Measurements from ENCODE around the gene DMD.
"Not testable (repeated sequence)": the region's sequence is repeated elsewhere in the genome, so short reads cannot be mapped to it uniquely, and the experiment has no call there.

The DMD gene

DNA sequence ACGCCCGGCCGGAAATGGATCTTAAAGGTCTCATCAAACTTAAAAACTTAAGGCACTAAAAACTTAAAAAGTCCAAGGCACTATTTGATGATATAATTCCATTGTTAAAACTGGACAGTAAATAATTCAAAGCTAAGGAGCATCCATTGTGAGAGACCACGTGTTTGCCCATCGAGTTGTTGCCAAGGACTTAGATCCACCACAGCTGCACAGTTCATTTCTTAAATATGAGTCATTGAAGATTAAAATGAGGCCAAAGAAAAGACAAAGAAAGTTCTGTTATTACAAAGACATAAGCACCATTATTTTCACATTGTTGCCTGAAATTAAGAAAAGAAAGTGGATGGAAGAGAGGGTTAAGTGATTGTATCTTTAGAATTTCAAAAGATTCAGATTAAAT lies 1728.0 kb downstream of the DMD start:
- Histone ChIP-seq H3K79me2 (ENCODE audit: low read length) (no peaks in the 10 kb centered on the region), H3K36me3 (replicated peaks; ENCODE audit: insufficient read depth, low read length) (no peaks in the 10 kb centered on the region), H3K4me1 (ENCODE audit: low read length) (no peaks in the 10 kb centered on the region), H2AFZ (ENCODE audit: low read length) (no peak overlapping the region), H3K9me2 (replicated peaks; ENCODE audit: insufficient read depth, low read length) (no peaks in the 10 kb centered on the region), H4K20me1 (ENCODE audit: insufficient read depth, low read length) (no peaks in the 10 kb centered on the region), H3K4me3 (ENCODE audit: low read length) (no peak overlapping the region), H3K9ac (ENCODE audit: low read length) (no peak overlapping the region), H3K9me3 (replicated peaks; ENCODE audit: insufficient read depth, low read length) (no peaks in the 10 kb centered on the region), H3K27me3 (replicated peaks; ENCODE audit: insufficient read depth, low read length) (no peaks in the 10 kb centered on the region), H3K27ac (ENCODE audit: low read length) (no peak overlapping the region), H3K4me2 (ENCODE audit: low read depth, low read length) (no peak overlapping the region), H3F3A (ENCODE audit: insufficient read depth, low read length) (no peaks in the 10 kb centered on the region)
- no peak for DNase-seq
- TF ChIP-seq EZH2 (optimal IDR thresholded peaks at IDR 0.05; ENCODE audit: low read depth, low read length): no peak
- TF ChIP-seq, protein P1, sequence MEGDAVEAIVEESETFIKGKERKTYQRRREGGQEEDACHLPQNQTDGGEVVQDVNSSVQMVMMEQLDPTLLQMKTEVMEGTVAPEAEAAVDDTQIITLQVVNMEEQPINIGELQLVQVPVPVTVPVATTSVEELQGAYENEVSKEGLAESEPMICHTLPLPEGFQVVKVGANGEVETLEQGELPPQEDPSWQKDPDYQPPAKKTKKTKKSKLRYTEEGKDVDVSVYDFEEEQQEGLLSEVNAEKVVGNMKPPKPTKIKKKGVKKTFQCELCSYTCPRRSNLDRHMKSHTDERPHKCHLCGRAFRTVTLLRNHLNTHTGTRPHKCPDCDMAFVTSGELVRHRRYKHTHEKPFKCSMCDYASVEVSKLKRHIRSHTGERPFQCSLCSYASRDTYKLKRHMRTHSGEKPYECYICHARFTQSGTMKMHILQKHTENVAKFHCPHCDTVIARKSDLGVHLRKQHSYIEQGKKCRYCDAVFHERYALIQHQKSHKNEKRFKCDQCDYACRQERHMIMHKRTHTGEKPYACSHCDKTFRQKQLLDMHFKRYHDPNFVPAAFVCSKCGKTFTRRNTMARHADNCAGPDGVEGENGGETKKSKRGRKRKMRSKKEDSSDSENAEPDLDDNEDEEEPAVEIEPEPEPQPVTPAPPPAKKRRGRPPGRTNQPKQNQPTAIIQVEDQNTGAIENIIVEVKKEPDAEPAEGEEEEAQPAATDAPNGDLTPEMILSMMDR (IDR thresholded peaks at IDR 0.05; ENCODE audit: low read length): no peak
- no peak for TF ChIP-seq EZH2phosphoT487 (IDR thresholded peaks at IDR 0.05; ENCODE audit: low read length)

DNA sequence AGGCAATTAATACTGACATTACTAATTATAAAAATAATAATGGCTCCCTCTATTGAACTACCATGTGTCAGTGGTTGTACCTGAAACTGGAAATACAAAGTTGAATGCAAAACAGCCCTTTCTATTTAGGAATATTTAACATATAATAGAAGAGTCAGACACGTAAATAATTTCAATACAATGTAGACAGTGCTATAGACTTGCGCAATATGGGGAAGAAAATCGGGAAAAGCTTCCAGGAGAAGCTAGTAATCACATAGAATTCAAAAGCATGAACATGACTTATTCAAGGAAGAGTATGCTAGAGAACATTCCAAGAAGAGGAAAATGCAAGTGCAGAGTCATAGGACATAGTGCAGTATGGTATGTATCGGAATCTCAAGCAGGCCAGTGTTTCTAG lies 1730.7 kb downstream of the DMD start:
- Histone ChIP-seq H4K20me1 (ENCODE audit: insufficient read depth, low read length) (no peaks in the 10 kb centered on the region), H3F3A (ENCODE audit: insufficient read depth, low read length) (no peaks in the 10 kb centered on the region), H3K4me1 (ENCODE audit: low read length) (no peaks in the 10 kb centered on the region), H3K27me3 (replicated peaks; ENCODE audit: insufficient read depth, low read length) (no peaks in the 10 kb centered on the region), H2AFZ (ENCODE audit: low read length) (no peak overlapping the region), H3K9me2 (replicated peaks; ENCODE audit: insufficient read depth, low read length) (no peaks in the 10 kb centered on the region), H3K4me2 (ENCODE audit: low read depth, low read length) (no peak overlapping the region), H3K9ac (ENCODE audit: low read length) (no peak overlapping the region), H3K27ac (ENCODE audit: low read length) (no peak overlapping the region), H3K36me3 (replicated peaks; ENCODE audit: insufficient read depth, low read length) (no peaks in the 10 kb centered on the region), H3K9me3 (replicated peaks; ENCODE audit: insufficient read depth, low read length) (no peaks in the 10 kb centered on the region), H3K4me3 (ENCODE audit: low read length) (no peak overlapping the region), H3K79me2 (ENCODE audit: low read length) (no peaks in the 10 kb centered on the region)
- TF ChIP-seq EZH2 (optimal IDR thresholded peaks at IDR 0.05; ENCODE audit: low read depth, low read length) (no peak), EZH2phosphoT487 (IDR thresholded peaks at IDR 0.05; ENCODE audit: low read length) (no peak)
- TF ChIP-seq, protein P1 (IDR thresholded peaks at IDR 0.05; ENCODE audit: low read length): no peak
- DNase-seq: no peak

DNA sequence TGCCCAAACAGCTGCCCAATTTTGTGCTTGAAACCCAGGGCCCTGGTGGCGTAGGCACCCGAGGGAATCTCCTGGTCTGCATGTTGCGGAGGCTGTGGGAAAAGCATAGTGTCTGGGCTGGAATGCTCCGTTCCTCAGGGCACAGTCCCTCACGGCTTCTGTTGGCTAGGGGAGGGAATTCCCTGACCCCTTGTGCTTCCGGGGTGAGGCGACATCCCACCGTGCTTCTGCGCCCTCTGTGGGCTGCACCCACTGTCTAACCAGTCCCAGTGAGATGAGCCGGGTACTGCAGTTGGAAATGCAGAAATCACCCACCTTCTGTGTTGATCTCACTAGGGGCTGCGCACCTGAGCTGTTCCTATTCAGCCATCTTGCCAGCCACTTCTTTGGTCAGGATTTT lies 1740.1 kb downstream of the DMD start:
- DNase-seq: no peak
- no peak overlapping the region for H3K4me3 ChIP-seq (ENCODE audit: low read length)
- no peak overlapping the region for H3K4me2 ChIP-seq (ENCODE audit: low read depth, low read length)
- H3F3A ChIP-seq (ENCODE audit: insufficient read depth, low read length): no peaks in the 10 kb centered on the region
- H3K4me1 ChIP-seq (ENCODE audit: low read length): no peaks in the 10 kb centered on the region
- no peak overlapping the region for H3K9ac ChIP-seq (ENCODE audit: low read length)
- H3K27me3 ChIP-seq (replicated peaks; ENCODE audit: insufficient read depth, low read length): no peaks in the 10 kb centered on the region
- TF ChIP-seq, protein P1 (IDR thresholded peaks at IDR 0.05; ENCODE audit: low read length): no peak
- TF ChIP-seq EZH2 (optimal IDR thresholded peaks at IDR 0.05; ENCODE audit: low read depth, low read length) (no peak), EZH2phosphoT487 (IDR thresholded peaks at IDR 0.05; ENCODE audit: low read length) (no peak)
- no peaks in the 10 kb centered on the region for H3K9me3 ChIP-seq (replicated peaks; ENCODE audit: insufficient read depth, low read length)
- no peaks in the 10 kb centered on the region for H3K9me2 ChIP-seq (replicated peaks; ENCODE audit: insufficient read depth, low read length)
- no peak overlapping the region for H2AFZ ChIP-seq (ENCODE audit: low read length)
- H3K27ac ChIP-seq (ENCODE audit: low read length): no peak overlapping the region
- no peaks in the 10 kb centered on the region for H3K36me3 ChIP-seq (replicated peaks; ENCODE audit: insufficient read depth, low read length)
- H3K79me2 ChIP-seq (ENCODE audit: low read length): no peaks in the 10 kb centered on the region
- H4K20me1 ChIP-seq (ENCODE audit: insufficient read depth, low read length): no peaks in the 10 kb centered on the region

DNA sequence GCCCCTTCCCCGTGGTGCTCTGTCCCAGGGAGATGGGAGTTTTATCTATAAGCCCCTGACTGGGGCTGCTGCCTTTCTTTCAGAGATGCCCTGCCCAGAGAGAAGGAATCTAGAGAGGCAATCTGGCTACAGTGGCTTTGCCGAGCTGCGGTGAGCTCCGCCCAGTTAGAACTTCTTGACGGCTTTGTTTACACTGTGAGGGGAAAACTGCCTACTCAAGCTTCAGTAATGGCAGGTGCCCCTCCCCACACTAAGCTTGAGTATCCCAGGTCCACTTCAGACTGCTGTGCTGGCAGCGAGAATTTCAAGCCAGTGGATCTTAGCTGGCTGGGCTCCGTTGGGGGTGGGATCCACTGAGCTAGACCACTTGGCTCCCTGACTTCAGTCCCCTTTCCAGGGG lies 1740.6 kb downstream of the DMD start:
- H3K79me2 ChIP-seq (ENCODE audit: low read length); H2AFZ ChIP-seq (ENCODE audit: low read length); H3K9ac ChIP-seq (ENCODE audit: low read length); DNase-seq; H3F3A ChIP-seq (ENCODE audit: insufficient read depth, low read length); H3K4me2 ChIP-seq (ENCODE audit: low read depth, low read length); H3K4me3 ChIP-seq (ENCODE audit: low read length); H4K20me1 ChIP-seq (ENCODE audit: insufficient read depth, low read length); H3K27me3 ChIP-seq (replicated peaks; ENCODE audit: insufficient read depth, low read length); H3K4me1 ChIP-seq (ENCODE audit: low read length); H3K9me2 ChIP-seq (replicated peaks; ENCODE audit: insufficient read depth, low read length); H3K27ac ChIP-seq (ENCODE audit: low read length); H3K36me3 ChIP-seq (replicated peaks; ENCODE audit: insufficient read depth, low read length); H3K9me3 ChIP-seq (replicated peaks; ENCODE audit: insufficient read depth, low read length): not testable (repeated sequence)

All from MM.1S (cell line).